HL-60/S4 (cell line): ENCODE data around the gene CISD3.

Experiments
- in situ Hi-C: fragments of 300-500 bp; cut with MboI; formaldehyde crosslinking; loops from 2 replicates; pipeline ENCODE4 v1.14.3; 2022; ENCODE audit warnings: low sequenced_read_pairs

CISD3 gene

DNA sequence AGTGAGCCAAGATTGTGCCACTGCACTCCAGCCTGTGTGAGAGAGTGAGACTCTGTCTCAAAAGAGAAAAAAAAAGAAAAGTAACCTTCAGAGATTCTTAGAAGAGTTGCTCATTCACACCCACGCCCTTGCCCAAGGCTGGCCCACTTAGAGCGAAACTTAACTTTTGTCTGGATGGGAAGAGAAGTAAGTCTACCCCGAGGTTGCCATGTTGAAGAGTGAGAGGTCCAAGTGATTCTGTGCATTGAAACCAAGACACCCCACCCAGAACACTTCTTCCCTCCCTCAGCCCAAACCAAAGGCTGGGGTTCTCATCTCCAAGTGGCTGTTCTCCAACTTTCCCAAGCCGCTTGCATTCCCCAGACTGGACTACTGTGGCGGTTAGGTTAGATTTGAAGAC, 2.4 kb upstream of the CISD3 start:
- in situ Hi-C loops = loop anchor here (5.0 kb wide), 1 partner anchor 50 kb away; no protein-coding TSS in a partner anchor

DNA sequence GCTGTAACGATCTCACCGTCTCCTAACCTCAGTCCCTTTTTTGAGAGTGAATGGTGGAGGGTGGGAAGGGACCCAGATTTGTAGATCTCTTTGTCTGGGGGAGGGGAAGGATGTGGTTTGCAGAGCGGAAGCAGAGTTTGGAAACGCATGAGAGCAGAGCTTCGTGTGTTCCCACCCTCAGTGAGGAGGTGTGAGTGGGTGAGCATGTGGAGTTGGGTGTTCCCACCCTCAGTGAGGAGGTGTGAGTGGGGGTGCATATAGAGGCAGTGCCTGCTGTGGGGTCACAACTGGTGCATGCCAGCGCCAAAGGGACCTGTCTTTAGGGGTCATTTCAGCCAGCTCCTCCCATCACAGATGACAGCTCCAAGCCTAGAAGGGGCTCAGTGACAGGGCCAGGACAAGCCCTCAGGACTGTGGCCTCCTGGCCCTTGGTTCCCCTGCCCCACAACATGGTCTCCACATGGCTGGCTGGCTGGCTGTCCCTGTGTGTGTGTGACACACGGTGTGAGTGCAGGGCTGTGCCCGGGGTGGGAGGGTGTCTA, 1.8 kb upstream of the CISD3 start:
- in situ Hi-C loops = loop anchor here (5.0 kb wide), 1 partner anchor 51 kb away; no protein-coding TSS in a partner anchor

DNA sequence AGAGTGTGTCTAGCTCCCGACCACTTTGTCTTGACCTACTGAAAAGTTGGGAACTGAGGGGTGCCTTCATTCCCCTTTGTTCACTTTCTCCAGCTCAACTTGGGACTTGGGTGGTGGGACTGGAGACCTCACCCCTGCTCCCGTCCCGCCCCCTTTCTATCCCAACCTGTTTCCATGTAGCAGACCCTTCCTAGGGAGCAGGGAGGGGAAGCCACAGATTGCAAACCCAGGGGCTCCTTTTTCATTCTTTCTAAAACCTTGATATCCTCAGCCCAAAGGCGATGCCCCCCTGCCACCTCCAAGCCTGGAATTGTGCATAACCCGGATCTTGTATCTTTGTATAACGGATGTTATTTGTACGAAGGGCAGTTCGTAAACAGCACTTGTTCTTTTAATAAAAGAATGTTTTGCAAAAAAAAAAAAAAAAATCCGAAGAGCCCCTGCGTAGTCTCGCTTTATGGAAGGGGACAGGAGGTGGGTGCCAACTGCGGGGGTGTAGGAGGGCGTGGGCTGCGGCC, 714 bp upstream of the CISD3 start:
- in situ Hi-C loops = loop anchor here (5.0 kb wide), 1 partner anchor 52 kb away; no protein-coding TSS in a partner anchor

DNA sequence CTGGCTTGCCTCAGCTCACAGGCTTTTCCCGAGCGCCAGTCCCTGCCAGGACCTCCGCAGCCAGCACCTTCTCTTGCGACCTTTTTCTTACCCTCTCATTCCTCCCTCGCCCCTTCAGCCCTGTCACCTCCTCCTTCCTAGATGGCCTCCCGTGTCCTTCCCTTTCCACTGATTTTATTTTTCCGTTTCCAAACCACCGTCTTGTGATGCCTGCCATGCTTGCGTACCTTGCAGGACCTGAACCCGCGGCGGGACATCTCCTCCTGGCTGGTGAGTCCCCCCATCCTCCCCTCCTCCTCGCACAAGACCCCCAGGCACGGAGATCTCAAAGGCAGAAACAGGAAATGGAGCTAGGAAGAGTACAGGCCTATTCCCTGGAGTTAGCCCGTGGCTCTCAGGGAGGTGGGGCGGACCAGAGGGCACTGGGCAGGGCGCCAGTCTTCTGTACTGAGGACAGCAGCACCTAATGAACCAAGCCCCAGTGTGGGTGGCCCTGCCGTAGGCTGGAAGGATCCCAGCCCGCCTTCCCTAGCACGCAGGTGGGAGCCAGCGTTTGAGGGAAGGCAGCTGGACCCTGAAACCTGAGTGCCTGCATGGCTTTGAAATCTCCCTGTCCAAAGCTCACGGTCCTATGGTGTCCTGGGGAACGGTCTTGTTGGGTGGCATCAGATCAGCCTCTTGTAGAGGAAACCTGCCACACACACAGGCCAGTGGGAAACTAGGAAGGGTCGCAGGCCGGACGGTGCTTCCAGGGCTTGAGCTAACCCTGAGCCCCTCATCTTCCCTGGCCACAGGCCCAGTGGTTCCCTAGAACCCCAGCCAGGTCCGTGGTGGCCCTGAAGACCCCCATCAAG, 612 bp downstream of the CISD3 start:
- in situ Hi-C loops = no loop called here

DNA sequence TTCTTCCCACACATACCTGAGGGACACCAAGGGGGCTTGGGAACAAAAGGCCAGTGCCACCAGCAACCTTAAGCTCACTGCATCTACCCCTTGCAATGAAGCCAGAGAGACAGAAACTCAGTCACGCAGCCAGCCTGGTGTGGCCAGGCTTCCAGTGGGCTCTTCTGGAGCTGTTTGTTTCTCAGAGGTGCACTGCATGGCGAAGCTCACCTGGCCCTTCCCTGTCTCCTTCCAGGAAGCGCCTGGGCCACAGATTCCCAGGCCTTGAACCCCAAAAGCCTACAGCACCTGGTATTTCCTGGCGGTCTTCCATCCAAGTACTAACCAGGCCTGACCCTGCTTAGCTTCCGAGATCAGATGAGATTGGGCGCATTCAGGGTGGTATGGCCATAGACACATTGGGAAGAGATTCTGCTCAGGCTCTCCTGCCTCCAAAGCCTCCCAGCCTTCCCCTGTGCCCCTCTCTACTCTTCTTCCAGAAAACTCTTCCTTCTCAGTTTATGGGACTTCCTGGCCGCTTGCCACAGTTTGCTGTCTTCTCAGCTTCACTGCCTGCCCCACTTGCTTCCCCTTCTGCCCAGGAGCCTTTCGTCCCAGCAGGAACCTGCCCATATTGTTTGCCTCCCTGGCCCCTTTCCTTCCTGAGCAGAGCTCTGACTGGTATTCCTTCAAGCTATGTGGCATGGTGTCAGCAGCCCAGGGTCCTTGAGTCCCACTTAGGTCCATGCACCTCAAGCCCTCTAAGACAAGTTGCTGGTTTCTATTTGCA, 1.6 kb downstream of the CISD3 start:
- in situ Hi-C loops = no loop called here

DNA sequence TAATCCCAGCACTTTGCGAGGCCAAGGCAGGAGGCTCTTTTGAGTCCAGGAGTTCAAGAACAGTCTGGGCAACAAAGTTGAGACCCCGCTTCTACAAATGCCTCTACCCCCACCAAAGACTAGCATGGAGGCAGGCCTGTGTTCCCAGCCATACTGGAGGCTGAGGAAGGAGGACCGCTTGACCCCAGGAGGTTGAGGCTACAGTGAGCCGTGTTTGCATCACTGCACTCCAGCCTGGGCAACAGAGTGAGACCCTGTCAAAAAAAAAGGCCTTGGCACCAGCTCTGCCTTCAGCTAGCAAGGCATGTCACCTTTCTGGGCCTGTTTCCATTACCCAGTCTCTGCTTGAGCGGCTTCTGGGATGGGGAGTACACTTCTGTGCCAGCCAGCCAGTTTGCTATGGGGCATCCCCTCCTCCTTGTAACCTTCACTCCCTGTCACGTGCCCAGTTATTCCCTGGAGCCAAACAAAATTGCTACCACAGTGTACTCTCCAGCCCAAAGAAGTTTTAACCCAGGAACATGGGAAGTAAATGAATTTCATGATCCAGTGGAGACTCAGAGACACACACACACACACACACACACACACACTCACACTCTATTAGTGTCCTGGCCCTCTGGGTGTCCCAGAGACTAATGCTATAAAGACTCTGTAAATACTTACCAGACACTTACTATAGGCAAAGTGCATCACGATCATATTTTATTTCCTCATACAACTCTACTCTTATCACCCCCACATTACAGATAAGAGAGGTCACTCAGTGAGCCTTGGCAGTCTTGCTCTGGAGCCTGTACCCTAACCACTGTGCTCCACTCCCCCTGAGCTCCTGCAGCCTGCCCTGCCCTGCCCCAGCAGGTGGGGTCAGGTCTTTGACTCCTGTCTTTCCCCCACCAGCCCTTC, 2.5 kb downstream of the CISD3 start:
- in situ Hi-C loops = no loop called here

DNA sequence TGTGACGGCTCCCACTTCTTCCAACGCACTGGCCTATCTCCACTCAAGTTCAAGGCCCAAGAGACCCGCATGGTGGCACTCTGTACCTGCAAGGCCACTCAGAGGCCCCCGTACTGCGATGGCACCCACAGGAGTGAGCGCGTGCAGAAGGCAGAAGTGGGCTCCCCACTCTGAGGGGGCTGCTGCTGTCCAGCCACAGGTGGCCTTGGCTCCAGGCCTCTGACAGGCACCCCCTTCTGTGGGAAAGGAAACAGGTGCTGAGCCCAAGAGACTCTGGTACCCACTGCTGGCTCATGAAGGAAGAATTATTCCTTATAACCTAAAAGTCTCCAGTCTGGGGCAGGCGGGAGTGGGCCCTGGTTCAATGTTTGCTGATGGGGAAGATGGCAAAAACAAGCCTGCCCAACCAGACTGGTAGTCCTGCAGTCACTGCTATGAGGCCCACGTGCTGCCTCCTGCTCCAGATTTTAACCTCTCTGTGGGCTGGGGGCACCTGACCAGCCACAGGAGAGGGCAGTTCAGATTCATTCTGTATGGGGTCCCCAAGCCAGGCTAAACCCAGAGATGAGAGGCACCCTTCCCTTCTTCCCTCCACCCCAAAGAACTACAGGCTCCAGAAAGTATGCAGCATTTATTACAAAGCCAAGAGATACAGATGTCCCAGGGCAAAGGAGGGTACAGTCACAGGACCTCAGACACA, 3.3 kb downstream of the CISD3 start:
- in situ Hi-C loops = no loop called here

DNA sequence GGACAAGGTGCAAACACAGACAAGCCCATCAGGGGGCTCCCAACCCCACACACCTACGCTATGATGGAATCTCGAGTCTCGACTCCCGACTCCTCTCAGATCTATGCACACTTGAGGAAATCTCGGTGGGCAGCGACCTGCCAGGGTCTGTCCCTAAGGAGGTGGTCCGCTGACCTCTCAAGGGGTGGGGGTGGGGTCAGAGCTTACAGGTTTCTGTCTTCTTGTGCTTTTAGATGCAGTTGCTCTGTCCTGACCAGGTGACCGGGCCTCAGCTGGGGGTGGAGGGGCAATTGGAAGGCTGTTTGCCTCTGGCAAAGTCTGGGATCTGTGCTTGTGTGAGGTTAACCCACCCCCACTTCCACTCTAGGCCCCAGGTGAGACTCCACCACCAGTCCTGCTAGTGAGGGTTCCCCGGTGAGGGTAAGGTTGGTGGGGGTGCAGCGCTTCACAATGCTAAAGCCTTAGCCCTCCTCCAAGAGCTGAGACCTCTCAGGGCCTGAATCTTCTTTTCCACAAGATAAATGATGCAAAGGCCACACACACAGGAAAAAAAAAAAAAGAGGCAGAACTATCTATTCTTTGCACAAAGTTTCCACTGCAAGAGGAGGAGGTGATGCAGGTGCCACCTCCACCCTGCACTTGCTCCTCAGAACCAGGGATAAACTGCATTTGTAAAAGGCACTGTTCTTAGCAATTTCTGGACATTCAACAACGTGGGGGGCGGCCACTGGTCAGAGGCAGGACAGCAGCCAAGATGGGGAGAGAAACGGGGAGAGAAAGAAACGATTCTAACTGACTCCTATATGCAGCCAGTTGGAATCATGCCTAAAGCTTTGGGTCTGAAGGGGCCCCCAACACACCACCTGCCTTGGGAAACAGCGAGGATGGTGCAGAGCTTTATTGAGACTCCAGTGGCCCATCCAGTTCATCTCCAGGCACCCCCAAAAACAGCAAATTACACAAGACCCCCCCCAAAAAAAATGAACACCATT, 4.1 kb downstream of the CISD3 start:
- in situ Hi-C loops = no loop called here

DNA sequence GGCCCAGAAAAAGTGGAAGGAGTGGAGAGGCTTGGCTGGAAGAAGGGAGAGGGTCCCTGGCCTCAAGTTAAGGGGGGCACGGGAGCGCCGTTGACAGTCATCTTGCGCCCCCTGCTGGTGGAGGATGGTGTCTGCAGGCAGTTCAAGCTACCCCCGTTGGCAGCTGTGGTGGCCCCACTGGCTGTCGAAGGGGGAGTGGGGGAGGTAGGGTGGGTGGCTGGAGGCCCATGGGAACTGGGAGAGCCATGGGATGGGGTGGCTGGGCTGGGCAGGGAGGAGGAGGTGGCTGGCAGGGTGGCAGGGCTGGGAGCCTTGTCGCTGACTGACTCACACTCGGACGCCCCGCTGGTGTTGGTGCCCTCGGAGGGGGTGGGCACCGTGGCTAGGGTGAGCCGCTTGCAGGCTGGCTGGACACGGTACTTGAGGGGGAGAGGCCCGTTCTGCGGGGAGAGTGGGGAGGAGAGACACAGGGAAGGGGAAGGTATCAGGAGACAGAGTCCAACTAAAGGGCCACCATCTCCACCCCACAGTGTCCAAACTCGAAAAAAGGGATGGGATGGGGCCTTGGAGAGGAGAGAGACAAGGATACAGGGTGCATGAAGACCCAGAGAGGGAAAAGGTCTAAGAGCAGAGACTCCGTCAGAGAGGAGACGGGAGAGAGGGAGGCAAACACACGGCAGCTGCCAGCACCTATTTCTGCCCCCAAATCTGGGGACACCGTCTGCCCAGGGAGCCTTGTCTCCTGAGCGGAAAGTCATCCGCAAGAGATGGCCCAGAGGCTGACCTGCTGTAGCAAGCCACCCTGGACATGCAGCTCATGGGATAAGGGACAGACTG, 5.2 kb downstream of the CISD3 start:
- in situ Hi-C loops = no loop called here

DNA sequence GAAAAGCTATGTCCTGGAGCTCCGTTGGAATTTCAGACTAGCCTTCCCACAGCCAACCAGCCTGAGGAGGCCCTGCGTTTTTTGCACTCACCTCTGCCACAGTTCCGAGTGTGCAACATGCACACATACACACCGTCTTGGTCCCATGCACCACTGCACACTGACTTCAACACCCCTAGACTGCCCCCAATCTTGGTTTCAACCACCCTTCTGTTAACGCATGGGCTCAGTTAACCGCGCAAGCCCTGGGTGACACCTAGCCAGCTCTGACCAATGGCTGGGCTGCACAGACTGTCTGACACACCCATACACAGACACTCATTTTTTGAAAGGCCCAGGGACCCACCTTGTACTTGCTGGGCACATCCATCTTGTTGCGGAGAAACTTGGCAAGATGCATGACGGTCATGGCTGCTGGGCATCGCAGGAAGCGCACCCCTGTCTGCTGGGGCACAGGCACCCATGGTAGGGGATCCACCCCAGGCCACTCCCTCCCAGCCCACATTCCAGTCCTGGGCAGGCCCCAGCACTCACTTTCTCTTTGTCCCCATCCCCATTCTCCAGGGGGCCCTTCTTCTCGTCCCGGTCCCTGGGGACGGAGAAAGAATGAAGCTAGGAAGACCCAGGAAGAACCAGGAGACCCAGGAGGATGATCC, 8.0 kb downstream of the CISD3 start:
- in situ Hi-C loops = no loop called here

DNA sequence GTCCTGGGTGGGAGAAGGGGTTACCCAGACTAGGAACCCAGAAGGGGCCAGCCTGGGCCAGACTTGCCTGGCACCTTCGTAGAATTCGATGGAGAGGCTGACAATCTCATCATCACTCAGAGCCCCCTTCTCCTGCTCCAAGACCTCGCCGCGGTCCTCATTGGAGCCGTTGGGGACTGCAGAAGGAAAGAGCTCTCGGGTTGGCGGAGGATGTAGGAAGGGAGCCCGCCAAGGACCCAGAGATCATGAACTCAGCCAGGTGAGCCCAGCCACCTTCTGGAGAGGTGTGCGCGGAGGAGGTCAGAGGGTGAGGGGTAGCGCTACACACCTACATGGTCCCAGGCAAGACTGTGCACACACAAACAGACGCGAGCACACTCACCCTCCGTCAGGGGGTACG, 8.5 kb downstream of the CISD3 start:
- in situ Hi-C loops = no loop called here

DNA sequence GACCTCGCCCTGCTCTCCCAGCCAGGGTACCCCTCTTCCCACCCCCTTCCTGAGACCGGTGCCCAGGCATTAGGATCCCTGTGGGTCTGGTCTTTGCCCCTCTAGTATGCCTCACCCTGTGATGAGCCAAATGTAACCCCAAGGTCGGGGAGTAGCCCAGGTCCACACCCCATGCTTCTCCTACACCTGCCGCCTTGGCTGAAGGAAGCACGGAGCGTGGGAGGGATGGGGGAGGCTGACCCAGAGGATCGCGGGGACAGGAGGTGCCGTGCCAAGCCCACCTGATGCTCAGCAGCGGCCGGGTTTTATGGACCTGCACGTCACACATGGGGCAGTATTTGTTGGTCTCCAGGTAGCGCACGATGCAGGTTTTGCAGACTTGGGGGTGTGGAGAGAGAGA, 9.2 kb downstream of the CISD3 start:
- in situ Hi-C loops = no loop called here

DNA sequence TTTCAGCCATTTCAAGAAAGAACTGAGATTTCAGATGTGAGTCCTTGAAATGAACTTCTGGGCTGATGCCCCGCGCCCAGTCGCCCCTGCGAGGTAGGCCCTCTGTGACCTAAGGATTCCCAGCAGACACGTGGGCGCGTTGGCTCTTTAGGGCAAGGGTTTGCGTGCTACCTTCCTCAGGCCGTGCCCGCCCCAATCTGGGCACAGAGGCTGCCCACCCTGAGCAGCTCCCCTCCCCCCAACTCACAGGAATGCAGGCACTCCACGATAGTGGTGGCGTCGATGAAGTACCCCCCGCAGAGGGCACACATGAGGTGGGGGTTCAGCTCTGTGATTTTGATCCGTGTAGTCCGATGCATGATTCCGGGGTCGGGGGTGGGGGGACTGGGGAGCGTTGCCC, 9.9 kb downstream of the CISD3 start:
- in situ Hi-C loops = no loop called here

DNA sequence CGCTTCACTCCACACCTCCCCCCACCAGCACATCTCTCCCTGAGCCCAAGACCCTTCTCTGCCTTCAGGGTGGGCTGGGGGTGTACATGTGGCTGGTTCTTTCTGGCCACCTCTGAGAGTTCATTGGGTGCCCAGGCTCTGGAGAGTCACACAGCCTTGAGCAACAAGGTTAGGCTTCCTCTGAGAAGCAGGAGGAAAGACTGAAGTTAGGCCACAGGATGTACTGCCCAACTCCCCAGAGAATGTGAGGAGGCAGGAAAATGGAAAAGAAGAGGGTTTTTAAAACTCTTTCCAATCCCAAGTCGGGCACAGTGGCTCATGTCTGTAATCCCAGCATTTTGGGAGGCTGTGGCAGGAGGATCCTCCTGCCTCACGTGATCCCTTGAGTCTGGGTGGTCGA, 10.7 kb downstream of the CISD3 start:
- in situ Hi-C loops = no loop called here

DNA sequence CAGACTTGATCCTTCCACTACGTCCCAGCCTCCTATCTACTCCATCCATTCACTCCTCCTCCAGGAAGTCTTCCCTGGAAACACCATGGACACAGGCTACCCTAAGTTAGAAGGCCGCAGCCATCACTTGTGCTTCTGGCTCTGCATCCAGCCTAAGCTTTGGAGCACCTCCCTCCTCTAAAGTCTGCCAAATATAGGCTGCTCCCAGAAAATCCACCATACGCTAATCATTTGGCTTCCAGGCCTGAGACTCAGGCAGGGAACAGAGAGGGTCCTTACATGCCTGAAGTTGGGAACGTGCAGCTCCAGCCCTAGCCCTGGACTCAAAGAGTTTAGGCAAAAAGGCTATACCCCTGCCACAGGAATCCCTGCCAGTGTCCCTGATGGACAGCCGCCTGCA, 11.3 kb downstream of the CISD3 start:
- in situ Hi-C loops = no loop called here

DNA sequence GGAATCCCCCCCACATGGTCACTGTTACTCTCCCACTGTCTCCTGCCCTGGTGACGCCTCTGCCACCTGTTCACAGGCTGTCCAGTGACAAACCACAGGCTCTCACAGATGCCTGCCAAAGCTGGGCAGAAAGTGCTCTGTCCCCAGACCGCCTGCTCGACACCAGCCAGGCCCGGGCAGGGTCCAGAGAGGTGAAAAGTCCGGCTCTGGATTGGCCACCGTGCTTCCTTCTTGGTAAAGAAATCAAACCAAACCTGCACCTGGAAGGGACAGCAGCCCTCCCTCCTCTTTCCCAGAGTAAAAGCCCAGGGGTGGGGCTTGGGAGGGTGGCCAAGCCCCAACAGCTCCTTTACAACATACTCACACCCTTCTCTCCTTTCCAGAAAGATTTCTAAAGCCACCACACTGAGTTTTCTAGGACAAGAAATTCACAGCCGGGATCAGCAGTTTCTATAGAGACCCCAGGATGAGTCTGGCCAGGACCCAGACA, 11.8 kb downstream of the CISD3 start:
- in situ Hi-C loops = no loop called here
